SU-DHL-6 (cell line): ENCODE measurements around the gene CDKL5.

Source experiments
- H2AFZ ChIP-seq: fragments of 200-600 bp; sonication (generic); 2 replicates; pipeline ENCODE4 v1.6.1; 2014; ENCODE audit warnings: low read depth, mild to moderate bottlenecking, moderate library complexity, mixed read lengths, antibody characterized with exemption, low read length; ENCODE audit not compliant: severe bottlenecking
- H3F3A ChIP-seq: fragments of 200-600 bp; shearing (Covaris generic); 2 replicates; pipeline ENCODE4 v1.6.0; 2016; ENCODE audit warnings: antibody characterized with exemption, mild to moderate bottlenecking; ENCODE audit not compliant: insufficient read depth
- H3K27ac ChIP-seq: fragments of 200-600 bp; sonication (generic); 2 replicates; pipeline ENCODE4 v1.5.1; 2016; ENCODE audit warnings: low read depth, mild to moderate bottlenecking, low read length, moderate library complexity, mixed read lengths
- H3K27me3 ChIP-seq: fragments of 200-600 bp; sonication (generic), shearing (Covaris generic); 2 replicates; pipeline ENCODE4 v1.6.0; 2014; ENCODE audit warnings: mild to moderate bottlenecking, low read length
- H3K36me3 ChIP-seq: fragments of 200-600 bp; sonication (generic); 2 replicates; pipeline ENCODE4 v1.6.1; 2014; ENCODE audit warnings: mild to moderate bottlenecking, low read length, mixed read lengths
- H3K4me2 ChIP-seq: fragments of 300-600, 200-600 bp; shearing (Covaris generic), sonication (generic); 2 replicates; pipeline ENCODE4 v1.6.0; 2014; ENCODE audit warnings: low read length, low read depth, mild to moderate bottlenecking; ENCODE audit not compliant: poor library complexity, severe bottlenecking
- H3K4me3 ChIP-seq: fragments of 200-600 bp; sonication (generic); 2 replicates; pipeline ENCODE4 v1.5.1; 2014; ENCODE audit warnings: antibody characterized with exemption, low read length, mild to moderate bottlenecking, mixed read lengths; ENCODE audit not compliant: insufficient read depth, poor library complexity, severe bottlenecking
- H3K79me2 ChIP-seq: fragments of 200-600 bp; sonication (generic); 2 replicates; pipeline ENCODE4 v1.6.1; 2014; ENCODE audit warnings: mild to moderate bottlenecking, low read length, moderate library complexity; ENCODE audit not compliant: insufficient read depth
- H3K9ac ChIP-seq: fragments of 200-600 bp; sonication (generic); 2 replicates; pipeline ENCODE4 v1.7.0; 2014; ENCODE audit warnings: mild to moderate bottlenecking, low read length
- H3K9me2 ChIP-seq: fragments of 200-600 bp; sonication (generic); replicated peaks from 2 replicates; pipeline ENCODE4 v1.6.1; 2014; ENCODE audit warnings: low read length; ENCODE audit not compliant: insufficient read depth
- H3K9me3 ChIP-seq: fragments of 200-600 bp; sonication (generic); 2 replicates; pipeline ENCODE4 v1.6.1; 2014; ENCODE audit warnings: low read length, mixed read lengths; ENCODE audit not compliant: insufficient read depth
- H4K20me1 ChIP-seq: fragments of 200-600 bp; sonication (generic); 2 replicates; pipeline ENCODE4 v1.6.1; 2014; ENCODE audit warnings: low read depth, mild to moderate bottlenecking, antibody characterized with exemption, low read length, moderate library complexity, mixed read lengths
- EZH2phosphoT487 ChIP-seq: fragments of 200-600 bp; sonication (generic), shearing (Covaris generic); conservative IDR thresholded peaks from 2 replicates; pipeline ENCODE4 v1.6.1; 2018; ENCODE audit warnings: mild to moderate bottlenecking, antibody characterized with exemption, low read length, moderate library complexity, mixed read lengths
- TF ChIP-seq, protein P1 (sequence below): fragments of 200-600 bp; sonication (generic); IDR thresholded peaks from one replicate; pipeline ENCODE4 v1.5.1; 2017; ENCODE audit warnings: antibody characterized with exemption, mild to moderate bottlenecking, low read length, moderate library complexity; ENCODE audit not compliant: insufficient read depth, poor library complexity, severe bottlenecking

Gene CDKL5

GRCh38 chrX:18677161-18677869, 251.9 kb downstream of the CDKL5 start:
- Histone ChIP-seq H3K4me2 (no peak overlapping the region), H4K20me1 (no peaks in the 10 kb centered on the region)

GRCh38 chrX:18681996-18682395, 256.6 kb downstream of the CDKL5 start:
- no peak for TF ChIP-seq EZH2phosphoT487
- TF ChIP-seq, protein P1, sequence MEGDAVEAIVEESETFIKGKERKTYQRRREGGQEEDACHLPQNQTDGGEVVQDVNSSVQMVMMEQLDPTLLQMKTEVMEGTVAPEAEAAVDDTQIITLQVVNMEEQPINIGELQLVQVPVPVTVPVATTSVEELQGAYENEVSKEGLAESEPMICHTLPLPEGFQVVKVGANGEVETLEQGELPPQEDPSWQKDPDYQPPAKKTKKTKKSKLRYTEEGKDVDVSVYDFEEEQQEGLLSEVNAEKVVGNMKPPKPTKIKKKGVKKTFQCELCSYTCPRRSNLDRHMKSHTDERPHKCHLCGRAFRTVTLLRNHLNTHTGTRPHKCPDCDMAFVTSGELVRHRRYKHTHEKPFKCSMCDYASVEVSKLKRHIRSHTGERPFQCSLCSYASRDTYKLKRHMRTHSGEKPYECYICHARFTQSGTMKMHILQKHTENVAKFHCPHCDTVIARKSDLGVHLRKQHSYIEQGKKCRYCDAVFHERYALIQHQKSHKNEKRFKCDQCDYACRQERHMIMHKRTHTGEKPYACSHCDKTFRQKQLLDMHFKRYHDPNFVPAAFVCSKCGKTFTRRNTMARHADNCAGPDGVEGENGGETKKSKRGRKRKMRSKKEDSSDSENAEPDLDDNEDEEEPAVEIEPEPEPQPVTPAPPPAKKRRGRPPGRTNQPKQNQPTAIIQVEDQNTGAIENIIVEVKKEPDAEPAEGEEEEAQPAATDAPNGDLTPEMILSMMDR: no peak
- H3K79me2 ChIP-seq: no peaks in the 10 kb centered on the region
- no peaks in the 10 kb centered on the region for H3K9me3 ChIP-seq

More at GRCh38 chrX:18677161-18677869, 251.9 kb downstream of the CDKL5 start:
- no peak overlapping the region for H3K9ac ChIP-seq
- H3K9me2 ChIP-seq: no peaks in the 10 kb centered on the region
- no peaks in the 10 kb centered on the region for H3F3A ChIP-seq
- no peaks in the 10 kb centered on the region for H3K9me3 ChIP-seq
- H2AFZ ChIP-seq: no peak overlapping the region
- no peak overlapping the region for H3K4me3 ChIP-seq
- no peaks in the 10 kb centered on the region for H3K79me2 ChIP-seq
- H3K27me3 ChIP-seq: no peaks in the 10 kb centered on the region
- no peak for TF ChIP-seq EZH2phosphoT487
- no peak overlapping the region for H3K27ac ChIP-seq
- no peaks in the 10 kb centered on the region for H3K36me3 ChIP-seq

GRCh38 chrX:18682979-18683387, 257.6 kb downstream of the CDKL5 start:
- Histone ChIP-seq H3K36me3 (no peaks in the 10 kb centered on the region), H2AFZ (no peak overlapping the region), H3K27ac (no peak overlapping the region), H3K4me3 (no peak overlapping the region), H3K27me3 (no peaks in the 10 kb centered on the region), H4K20me1 (no peaks in the 10 kb centered on the region), H3K4me2 (no peak overlapping the region), H3K79me2 (no peaks in the 10 kb centered on the region), H3F3A (no peaks in the 10 kb centered on the region), H3K9me3 (no peaks in the 10 kb centered on the region), H3K9ac (no peak overlapping the region), H3K9me2 (no peaks in the 10 kb centered on the region)
- no peak for TF ChIP-seq EZH2phosphoT487
- TF ChIP-seq, protein P1: no peak

More at GRCh38 chrX:18681996-18682395, 256.6 kb downstream of the CDKL5 start:
- no peaks in the 10 kb centered on the region for H3K9me2 ChIP-seq
- no peaks in the 10 kb centered on the region for H4K20me1 ChIP-seq
- H3K9ac ChIP-seq: no peak overlapping the region
- no peak overlapping the region for H2AFZ ChIP-seq
- no peak overlapping the region for H3K4me2 ChIP-seq
- H3K4me3 ChIP-seq: no peak overlapping the region
- no peaks in the 10 kb centered on the region for H3F3A ChIP-seq
- H3K27me3 ChIP-seq: no peaks in the 10 kb centered on the region
- H3K36me3 ChIP-seq: no peaks in the 10 kb centered on the region
- H3K27ac ChIP-seq: no peak overlapping the region

GRCh38 chrX:18687856-18688495, 262.6 kb downstream of the CDKL5 start:
- no peaks in the 10 kb centered on the region for H3K79me2 ChIP-seq
- TF ChIP-seq, protein P1: no peak
- TF ChIP-seq EZH2phosphoT487: no peak
- H3K9me3 ChIP-seq: no peaks in the 10 kb centered on the region
- no peaks in the 10 kb centered on the region for H3K27me3 ChIP-seq
- H2AFZ ChIP-seq: no peak overlapping the region
- no peak overlapping the region for H3K4me3 ChIP-seq
- H4K20me1 ChIP-seq: no peaks in the 10 kb centered on the region
- no peaks in the 10 kb centered on the region for H3F3A ChIP-seq
- no peak overlapping the region for H3K9ac ChIP-seq
- H3K9me2 ChIP-seq: no peaks in the 10 kb centered on the region
- H3K27ac ChIP-seq: no peak overlapping the region
- H3K36me3 ChIP-seq: no peaks in the 10 kb centered on the region
- H3K4me2 ChIP-seq: no peak overlapping the region
